ENCODE results near the gene ATG4B.
"Not testable (repeated sequence)": the region's sequence is repeated elsewhere in the genome, so short reads cannot be mapped to it uniquely, and the experiment has no call there.

ATG4B gene

GRCh38 chr2:241637018-241637794, at the start of gene ATG4B, which contains the start of gene THAP4:
Gene ATG4B (plus strand): TSS chr2:241637693. CDS start chr2:241637715, 22 bp downstream.
Gene THAP4 (minus strand): TSS chr2:241637158. CDS start chr2:241637017, 141 bp downstream.
- DNase-seq (ENCODE audit: insufficient read length, low spot score), result peak; percentile 92

DNA sequence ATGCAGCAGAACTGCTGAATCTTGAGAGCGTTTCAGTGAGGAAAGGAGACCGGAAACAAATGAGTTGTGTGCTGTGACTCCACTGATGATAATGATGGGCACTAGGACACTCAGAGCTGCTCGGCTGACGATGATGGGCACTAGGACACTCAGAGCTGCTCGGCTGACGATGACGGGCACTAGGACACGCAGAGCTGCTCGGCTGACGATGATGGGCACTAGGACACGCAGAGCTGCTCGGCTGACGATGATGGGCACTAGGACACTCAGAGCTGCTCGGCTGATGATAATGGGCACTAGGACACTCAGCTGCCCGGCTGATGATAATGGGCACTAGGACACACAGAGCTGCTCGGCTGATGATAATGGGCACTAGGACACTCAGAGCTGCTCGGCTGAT, 47.6 kb upstream of the ATG4B start:
- not testable (repeated sequence) for FAIRE-seq

More at GRCh38 chr2:241637018-241637794, at the start of gene ATG4B, which contains the start of gene THAP4:
- peak; percentile 98 for FAIRE-seq

DNA sequence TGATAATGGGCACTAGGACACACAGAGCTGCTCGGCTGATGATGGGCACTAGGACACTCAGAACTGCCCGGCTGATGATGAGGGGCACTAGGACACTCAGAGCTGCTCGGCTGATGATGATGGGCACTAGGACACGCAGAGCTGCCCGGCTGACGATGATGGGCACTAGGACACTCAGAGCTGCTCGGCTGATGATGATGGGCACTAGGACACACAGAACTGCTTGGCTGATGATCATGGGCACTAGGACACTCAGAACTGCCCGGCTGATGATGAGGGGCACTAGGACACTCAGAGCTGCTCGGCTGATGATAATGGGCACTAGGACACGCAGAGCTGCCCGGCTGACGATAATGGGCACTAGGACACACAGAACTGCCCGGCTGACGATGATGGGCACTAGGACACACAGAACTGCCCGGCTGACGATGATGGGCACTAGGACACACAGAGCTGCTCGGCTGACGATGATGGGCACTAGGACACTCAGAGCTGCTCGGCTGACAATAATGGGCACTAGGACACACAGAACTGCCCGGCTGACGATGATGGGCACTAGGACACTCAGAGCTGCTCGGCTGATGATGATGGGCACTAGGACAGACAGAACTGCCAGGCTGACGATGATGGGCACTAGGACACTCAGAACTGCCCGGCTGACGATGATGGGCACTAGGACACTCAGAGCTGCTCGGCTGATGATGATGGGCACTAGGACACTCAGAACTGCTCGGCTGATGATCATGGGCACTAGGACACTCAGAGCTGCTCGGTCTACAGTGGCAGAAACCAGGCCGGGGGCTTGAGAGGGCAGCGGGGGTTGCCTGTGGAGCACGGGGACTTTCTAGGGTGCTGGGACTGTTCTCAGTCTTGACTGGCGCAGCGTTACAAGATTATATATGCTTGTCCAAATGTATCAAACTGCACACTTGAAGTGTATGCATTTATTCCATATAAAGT, 46.7 kb upstream of the ATG4B start:
- FAIRE-seq; DNase-seq (ENCODE audit: insufficient read length, low spot score): not testable (repeated sequence)

More for the DNA sequence above, 47.6 kb upstream of the ATG4B start:
- DNase-seq (ENCODE audit: insufficient read length, low spot score), result not testable (repeated sequence)

- no peak for DNase-seq (ENCODE audit: insufficient read length, low spot score)
- no peak for FAIRE-seq
Observed at GRCh38 chr2:241592126-241592845, 45.2 kb upstream of the ATG4B start.

- FAIRE-seq (no peak), DNase-seq (ENCODE audit: insufficient read length, low spot score) (no peak)
Observed at GRCh38 chr2:241593271-241593670, 44.2 kb upstream of the ATG4B start.

- FAIRE-seq, result peak; percentile 26
- peak; percentile 31 for DNase-seq (ENCODE audit: insufficient read length, low spot score)
Observed at GRCh38 chr2:241595600-241596140, 41.8 kb upstream of the ATG4B start.

DNA sequence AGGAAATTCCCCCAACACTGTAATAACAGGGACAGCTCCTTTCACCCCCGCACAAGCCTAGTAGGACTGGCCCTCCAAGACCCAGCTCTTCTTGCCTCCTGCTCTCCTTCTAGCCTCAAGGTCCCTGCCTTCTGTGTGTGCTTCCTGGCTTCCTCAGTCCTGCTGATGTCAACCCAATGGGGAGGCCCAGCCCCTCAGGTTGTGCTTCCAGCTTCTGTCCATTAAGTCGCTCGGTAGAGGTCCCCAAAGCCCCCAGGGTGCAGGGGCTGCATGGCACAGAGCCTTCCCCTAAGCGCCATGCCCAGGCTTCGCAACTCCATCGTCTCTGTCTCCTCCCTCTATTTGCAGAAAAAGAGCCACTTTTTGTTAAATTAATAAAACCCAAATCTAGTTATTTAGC, 39.9 kb upstream of the ATG4B start:
- no peak for FAIRE-seq
- DNase-seq (ENCODE audit: insufficient read length, low spot score), result no peak

- FAIRE-seq (no peak), DNase-seq (ENCODE audit: insufficient read length, low spot score) (no peak)
Observed at GRCh38 chr2:241598061-241598460, 39.4 kb upstream of the ATG4B start.

DNA sequence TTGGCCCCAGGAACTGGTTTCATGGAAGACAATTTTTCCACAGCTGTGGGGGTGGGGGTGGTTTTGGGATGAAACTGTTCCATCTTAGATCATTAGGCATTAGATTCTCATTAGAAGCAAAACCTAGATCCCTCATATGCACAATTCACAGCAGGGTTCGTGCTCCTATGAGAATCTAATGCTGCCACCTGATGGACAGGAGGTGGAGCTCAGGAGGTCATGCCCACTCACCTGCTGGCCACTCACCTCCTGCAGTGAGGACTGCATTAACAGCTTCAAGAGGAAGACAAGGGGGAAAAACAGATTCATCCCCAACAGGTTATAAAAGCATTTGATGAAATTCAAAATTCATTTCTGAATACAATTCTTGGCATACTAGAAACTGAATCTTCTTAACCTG, 39.0 kb upstream of the ATG4B start:
- DNase-seq (ENCODE audit: insufficient read length, low spot score) (no peak), FAIRE-seq (no peak)

DNA sequence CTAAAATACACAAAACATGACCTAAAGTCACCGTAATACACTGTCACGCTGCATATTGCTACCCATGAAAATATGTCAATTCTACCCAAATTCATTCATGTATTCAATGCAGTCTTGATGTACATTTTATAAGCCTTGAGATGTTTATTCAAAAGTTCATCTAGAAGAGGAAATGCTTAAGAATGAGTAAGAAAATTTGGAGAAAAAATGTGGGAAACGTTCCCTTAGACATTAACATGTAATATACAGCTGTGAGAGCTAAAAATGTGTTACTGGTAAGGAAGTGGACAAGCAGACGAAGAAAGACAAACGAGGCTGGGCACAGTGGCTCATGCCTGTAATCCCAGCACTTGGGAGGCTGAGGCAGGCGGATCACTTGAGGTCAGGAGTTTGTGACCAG, 37.9 kb upstream of the ATG4B start:
- FAIRE-seq (no peak), DNase-seq (ENCODE audit: insufficient read length, low spot score) (no peak)

DNA sequence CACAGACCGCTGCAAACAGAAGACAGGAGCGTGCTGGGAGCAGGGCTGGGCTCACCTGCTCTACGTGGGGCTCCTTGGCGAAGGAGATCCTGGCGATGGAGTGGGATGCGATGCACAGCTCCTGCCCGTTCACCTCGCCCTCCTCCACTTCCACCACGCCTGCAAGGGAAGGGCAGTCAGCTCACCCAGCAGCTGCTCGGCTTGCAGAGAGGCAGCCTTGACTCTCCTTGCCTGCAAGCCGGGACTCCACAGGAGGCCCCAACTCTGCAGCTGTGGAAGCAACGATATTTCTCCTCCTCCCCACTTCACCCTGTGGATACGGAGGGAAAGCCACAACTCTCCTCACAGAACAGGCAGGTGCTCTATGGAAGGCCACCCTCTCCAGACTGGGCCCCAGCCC, 35.7 kb upstream of the ATG4B start:
- DNase-seq (ENCODE audit: insufficient read length, low spot score) (no peak), FAIRE-seq (no peak)

GRCh38 chr2:241602720-241603119, 34.8 kb upstream of the ATG4B start:
- no peak for DNase-seq (ENCODE audit: insufficient read length, low spot score)
- FAIRE-seq, result no peak

GRCh38 chr2:241603686-241604085, 33.8 kb upstream of the ATG4B start:
- no peak for FAIRE-seq
- DNase-seq (ENCODE audit: insufficient read length, low spot score), result no peak

DNA sequence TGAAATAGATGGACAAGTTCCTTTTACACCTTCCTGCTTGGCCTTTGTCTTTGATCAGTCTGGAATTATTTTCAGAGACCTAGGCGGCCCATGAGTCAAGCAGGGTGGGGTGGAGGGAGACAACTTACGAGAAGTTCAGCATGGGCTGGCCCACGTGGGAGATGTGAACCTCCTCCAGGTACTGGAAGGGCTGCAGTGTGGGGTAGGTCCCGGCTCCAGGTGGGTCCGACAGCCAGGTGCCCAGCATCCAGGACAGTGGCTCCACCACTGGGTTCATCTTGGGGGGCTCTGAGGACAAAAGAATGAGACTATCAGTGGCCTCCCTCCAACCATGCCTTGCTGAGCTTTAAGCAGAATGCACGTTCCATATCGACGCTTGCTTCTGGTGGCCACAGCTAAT, 31.3 kb upstream of the ATG4B start:
- DNase-seq (ENCODE audit: insufficient read length, low spot score) (no peak), FAIRE-seq (no peak)

DNA sequence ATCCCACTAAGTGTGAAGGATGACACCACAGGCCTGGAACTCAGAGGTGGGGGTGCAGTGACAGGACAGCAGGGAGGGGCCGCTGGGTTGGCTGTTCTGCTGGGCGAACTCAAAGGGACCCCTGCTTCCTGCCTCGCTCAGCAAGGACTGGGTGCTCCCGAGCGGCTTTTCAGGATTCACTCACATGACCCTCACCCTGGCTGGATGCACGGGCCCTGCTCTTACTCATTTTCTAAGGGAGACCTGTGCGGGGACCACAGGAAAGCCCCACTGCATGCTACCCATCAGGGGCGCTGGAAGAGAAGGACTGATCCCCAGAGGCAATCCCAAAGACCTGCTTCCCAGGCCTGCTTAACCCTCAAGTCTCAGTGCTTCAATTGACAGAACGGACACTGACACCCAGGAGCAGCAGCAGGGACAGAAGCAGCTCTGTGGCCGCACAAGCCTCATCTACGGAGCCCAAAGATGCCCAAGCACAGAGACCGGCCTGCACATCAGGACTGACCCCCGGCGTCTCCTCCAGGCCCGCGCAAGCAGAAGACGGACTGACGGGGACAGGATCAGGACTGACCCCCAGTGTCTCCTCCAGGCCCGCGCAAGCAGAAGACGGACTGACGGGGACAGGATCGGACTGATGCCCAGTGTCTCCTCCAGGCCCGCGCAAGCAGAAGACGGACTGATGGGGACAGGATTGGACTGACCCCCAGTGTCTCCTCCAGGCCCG, 30.2 kb upstream of the ATG4B start:
- DNase-seq (ENCODE audit: insufficient read length, low spot score) (no peak), FAIRE-seq (no peak)

- no peak for DNase-seq (ENCODE audit: insufficient read length, low spot score)
- FAIRE-seq, result no peak
Observed at GRCh38 chr2:241608881-241609280, 28.6 kb upstream of the ATG4B start.

DNA sequence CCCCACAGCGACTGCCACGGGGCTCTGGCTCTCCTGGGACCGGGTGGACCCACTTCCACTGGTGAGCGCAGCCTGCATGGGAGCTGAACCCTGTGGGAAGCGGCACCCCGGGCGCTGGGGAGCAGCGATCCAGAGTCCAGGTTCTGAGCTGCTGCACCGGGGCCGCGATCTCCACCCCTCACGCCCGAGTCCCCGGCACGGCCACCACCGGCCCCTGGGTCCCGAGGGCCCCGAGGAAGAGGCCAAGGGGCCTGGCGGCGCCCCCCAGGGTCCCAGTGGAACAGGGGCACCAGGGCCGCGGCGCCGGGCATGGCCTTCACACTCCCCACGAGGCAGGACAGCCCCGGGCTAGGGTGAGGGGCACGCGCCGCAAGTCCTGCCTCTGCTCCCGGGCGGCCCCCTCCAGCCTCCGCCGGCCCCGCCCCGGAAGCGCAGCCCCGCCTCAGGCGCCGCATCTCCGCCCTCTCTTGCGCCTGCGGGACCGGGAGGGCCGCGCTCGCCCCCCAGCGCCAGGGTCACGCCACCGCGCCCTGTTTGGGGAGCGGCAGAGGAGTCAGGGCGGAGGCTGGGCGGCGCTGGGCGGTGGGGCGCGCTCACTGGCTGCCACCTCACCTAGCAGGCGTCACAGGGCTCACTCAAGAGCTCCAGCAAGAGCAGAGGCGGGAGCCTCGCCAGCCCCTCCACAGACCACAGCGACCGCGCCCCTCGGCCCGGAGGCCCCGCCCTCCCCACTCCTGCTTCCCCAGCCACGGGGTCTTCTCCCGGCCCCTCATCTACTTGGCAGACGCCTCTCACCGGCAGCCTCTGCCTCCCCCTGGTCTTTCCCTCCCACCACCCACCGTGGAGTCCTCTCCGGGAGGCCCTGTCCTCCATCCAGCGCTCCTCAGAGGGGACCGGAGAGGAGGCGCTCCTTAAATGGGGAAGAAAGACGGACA, 27.4 kb upstream of the ATG4B start:
- DNase-seq (ENCODE audit: insufficient read length, low spot score), result no peak
- no peak for FAIRE-seq

GRCh38 chr2:241611062-241611461, 26.4 kb upstream of the ATG4B start:
- FAIRE-seq (no peak), DNase-seq (ENCODE audit: insufficient read length, low spot score) (no peak)
